AG09319 (cell line): Measurements from ENCODE around the gene RGL1.
"Not testable (repeated sequence)": the region's sequence is repeated elsewhere in the genome, so short reads cannot be mapped to it uniquely, and the experiment has no call there.

Experiments
- DNase-seq: peaks from one replicate; pipeline ENCODE4 v3.0.0-alpha.2; 2010; ENCODE audit warnings: low read depth; ENCODE audit errors: extremely low read depth
- CTCF ChIP-seq: IDR thresholded peaks from 2 replicates; pipeline ENCODE4 v1.5.1; 2011; ENCODE audit warnings: low read depth, mild to moderate bottlenecking, inconsistent platforms, low read length, moderate library complexity

Gene RGL1

GRCh38 chr1:183804916-183805841 is at the start of gene RGL1:
Gene RGL1, plus strand, starts transcription at chr1:183805120. Its CDS starts 178 bp downstream, at chr1:183805298.
- no peak for TF ChIP-seq CTCF
- no peak for DNase-seq

- no peak for DNase-seq
- no peak for TF ChIP-seq CTCF
These were observed 48.6 kb upstream of the RGL1 start for GRCh38 chr1:183756326-183756725.

GRCh38 chr1:183757061-183757460 is 47.9 kb upstream of the RGL1 start:
- TF ChIP-seq CTCF, result no peak
- no peak for DNase-seq

GRCh38 chr1:183758913-183759312 is 46.0 kb upstream of the RGL1 start:
- DNase-seq, result no peak
- TF ChIP-seq CTCF, result no peak

GRCh38 chr1:183760661-183761060 is 44.3 kb upstream of the RGL1 start:
- no peak for DNase-seq

GRCh38 chr1:183761871-183762270 is 43.0 kb upstream of the RGL1 start:
- DNase-seq, result no peak
- TF ChIP-seq CTCF, result no peak

More at GRCh38 chr1:183760661-183761060, 44.3 kb upstream of the RGL1 start:
- TF ChIP-seq CTCF, result no peak

- not testable (repeated sequence) for DNase-seq
These were observed 42.1 kb upstream of the RGL1 start for GRCh38 chr1:183762856-183763255.
